AG04450 (cell line): ENCODE measurements around the gene SYTL3. TPM values are rescaled to one million over a fixed set of nuclear protein-coding genes. Genes with fewer than 3 reads are reported as not detected.
"Not testable (repeated sequence)": the region's sequence is repeated elsewhere in the genome, so short reads cannot be mapped to it uniquely, and the experiment has no call there.

Experiments
- CTCF ChIA-PET: fragments of 300-600, 350-600 bp; formaldehyde crosslinking; extraction: SDS; loops from one replicate; lab custom pipeline; 2022; ENCODE audit warnings: antibody characterized with exemption, inconsistent platforms; lab: Charles Lee
- POLR2A ChIA-PET: fragments of 350-600 bp; formaldehyde crosslinking; extraction: SDS; loops from one replicate; lab custom pipeline; 2021; ENCODE audit warnings: antibody characterized with exemption, inconsistent platforms; lab: Yijun Ruan, JAX
- DNase-seq: peaks from one replicate; pipeline ENCODE4 v3.0.0-alpha.2; 2011; ENCODE audit warnings: low read depth, low spot score
- H3K27ac ChIP-seq: one replicate; pipeline ENCODE4 v1.5.1; 2012; ENCODE audit warnings: low read depth, low read length, control low read depth
- H3K27me3 ChIP-seq: one replicate; pipeline ENCODE4 v1.6.0; 2012; ENCODE audit warnings: low read length; ENCODE audit not compliant: control insufficient read depth, insufficient read depth
- H3K4me3 ChIP-seq: 2 replicates; pipeline ENCODE4 v1.5.1; 2011; ENCODE audit warnings: mild to moderate bottlenecking, low read depth, low read length, control low read depth
- H3K9me3 ChIP-seq: 2 replicates; pipeline ENCODE4 v1.5.1; 2012; ENCODE audit warnings: low read length; ENCODE audit not compliant: control insufficient read depth, insufficient read depth
- CTCF ChIP-seq: IDR thresholded peaks from 2 replicates; pipeline ENCODE4 v1.5.1; 2011; ENCODE audit warnings: low read depth, low read length, control low read depth, inconsistent platforms
- polyA plus RNA-seq: library from polyadenylated mRNA; depleted of rRNA; stranded (reverse); fragments of >200 nt; gene quantifications from 2 replicates; pipeline ENCODE4 v1.2.3, GENCODE V29; 2011

The SYTL3 gene
- polyA plus RNA-seq, 1 experiment, result 1.6 TPM

GRCh38 chr6:158666628-158667359 lies 16.9 kb downstream of the SYTL3 start:
- TF ChIP-seq CTCF, result no peak
- Histone ChIP-seq H3K4me3 (no peak overlapping the region), H3K27me3 (peaks cover 2% of the 10 kb centered on the region), H3K9me3 (no peaks in the 10 kb centered on the region; the same call in 1 of the 2 replicates), H3K27ac (peak overlapping the region; percentile 11)
- ChIA-PET POLR2A (no interaction called here), CTCF (interaction anchor here (1.2 kb wide), 1 partner anchor 25 kb away, joined by 4 read pairs; no protein-coding TSS in a partner anchor)
- no peak for DNase-seq

- H3K4me3 ChIP-seq, result no peak overlapping the region
- DNase-seq, result no peak
- H3K27ac ChIP-seq, result peak overlapping the region; percentile 11
- H3K27me3 ChIP-seq, result peaks cover 2% of the 10 kb centered on the region
- POLR2A ChIA-PET, result no interaction called here
- H3K9me3 ChIP-seq, result no peaks in the 10 kb centered on the region; the same call in 1 of the 2 replicates
- CTCF ChIA-PET, result interaction anchor here (1.2 kb wide), 1 partner anchor 24 kb away, joined by 4 read pairs; no protein-coding TSS in a partner anchor
- no peak for TF ChIP-seq CTCF
Observed at GRCh38 chr6:158667360-158667981, 17.6 kb downstream of the SYTL3 start.

GRCh38 chr6:158668707-158669103 lies 18.9 kb downstream of the SYTL3 start:
- no peak overlapping the region for H3K27ac ChIP-seq
- CTCF ChIA-PET, result interaction anchor here (1.1 to 1.2 kb wide), 2 partner anchors 8 to 23 kb away, joined by 4 read pairs; no protein-coding TSS in a partner anchor
- TF ChIP-seq CTCF, result no peak
- POLR2A ChIA-PET, result no interaction called here
- H3K4me3 ChIP-seq, result no peak overlapping the region
- peaks cover 2% of the 10 kb centered on the region for H3K27me3 ChIP-seq
- DNase-seq, result no peak
- H3K9me3 ChIP-seq, result no peaks in the 10 kb centered on the region

GRCh38 chr6:158669145-158670035 lies 19.5 kb downstream of the SYTL3 start:
- POLR2A ChIA-PET, result no interaction called here
- no peak overlapping the region for H3K4me3 ChIP-seq
- CTCF ChIA-PET, result interaction anchor here (1.1 to 1.2 kb wide), 2 partner anchors 9 to 22 kb away, joined by 4 read pairs; no protein-coding TSS in a partner anchor
- H3K27me3 ChIP-seq, result peaks cover 2% of the 10 kb centered on the region
- DNase-seq, result no peak
- no peaks in the 10 kb centered on the region for H3K9me3 ChIP-seq
- no peak overlapping the region for H3K27ac ChIP-seq
- no peak for TF ChIP-seq CTCF

GRCh38 chr6:158672119-158672518 lies 22.3 kb downstream of the SYTL3 start:
- not testable (repeated sequence) for H3K9me3 ChIP-seq, DNase-seq, H3K4me3 ChIP-seq, H3K27ac ChIP-seq, H3K27me3 ChIP-seq
- ChIA-PET POLR2A (interaction anchor here (0.7 kb wide), 1 partner anchor 28 kb away, joined by 3 read pairs; no protein-coding TSS in a partner anchor), CTCF (interaction anchor here (1.4 to 2.6 kb wide), 2 partner anchors 12 to 32 kb away, joined by 3 to 8 read pairs; no protein-coding TSS in a partner anchor)
